HG02759 (cell line): ENCODE data around the gene NOD2.

ENCODE experiments used
- ATAC-seq: cut with Tn5 transposase; IDR thresholded peaks from one replicate; pipeline ENCODE4 v1.9.1; 2021; ENCODE audit warnings: mild to moderate bottlenecking, moderate library complexity; ENCODE audit not compliant: unreplicated experiment

NOD2 gene

GRCh38 chr16:50712560-50712898, 19.1 kb downstream of the NOD2 start:
- no peak for ATAC-seq

GRCh38 chr16:50712956-50713355, 19.6 kb downstream of the NOD2 start:
- ATAC-seq: no peak

GRCh38 chr16:50717091-50717490, 23.7 kb downstream of the NOD2 start:
- ATAC-seq: no peak

GRCh38 chr16:50717494-50717893, 24.1 kb downstream of the NOD2 start:
- no peak for ATAC-seq

- no peak for ATAC-seq
Measured at GRCh38 chr16:50718061-50718760, 24.8 kb downstream of the NOD2 start.

GRCh38 chr16:50718761-50719400, 25.5 kb downstream of the NOD2 start:
- no peak for ATAC-seq

- no peak for ATAC-seq
Measured at GRCh38 chr16:50719401-50720337, 26.3 kb downstream of the NOD2 start.

- no peak for ATAC-seq
Measured at GRCh38 chr16:50721549-50722404, 28.4 kb downstream of the NOD2 start.

- ATAC-seq: no peak
Measured at GRCh38 chr16:50722405-50722737, 29.0 kb downstream of the NOD2 start.

GRCh38 chr16:50722960-50723359, 29.6 kb downstream of the NOD2 start:
- ATAC-seq: no peak

GRCh38 chr16:50724306-50724705, 30.9 kb downstream of the NOD2 start:
- no peak for ATAC-seq

- no peak for ATAC-seq
Measured at GRCh38 chr16:50731130-50731988, 38.0 kb downstream of the NOD2 start.

GRCh38 chr16:50731989-50732832, 38.8 kb downstream of the NOD2 start:
- ATAC-seq: no peak

- ATAC-seq: no peak
Measured at GRCh38 chr16:50733468-50733867, 40.1 kb downstream of the NOD2 start.

- peak; percentile 60 for ATAC-seq
Measured at GRCh38 chr16:50735629-50736122, 42.3 kb downstream of the NOD2 start.

GRCh38 chr16:50736448-50736847, 43.0 kb downstream of the NOD2 start:
- ATAC-seq: no peak

GRCh38 chr16:50737420-50737959, 44.1 kb downstream of the NOD2 start:
- ATAC-seq: no peak

GRCh38 chr16:50739031-50739430, 45.6 kb downstream of the NOD2 start:
- ATAC-seq: no peak

- ATAC-seq: no peak
Measured at GRCh38 chr16:50740736-50741135, 47.3 kb downstream of the NOD2 start.
